Measurements from ENCODE around the gene SSBP4. TPM values are rescaled to one million over a fixed set of nuclear protein-coding genes. Genes with fewer than 3 reads are reported as not detected.

SSBP4 gene
- total RNA-seq, 2 donors from 2014 or later: 54.4 to 56.9 TPM

- no peak for DNase-seq (ENCODE audit: low spot score)
- intact Hi-C loops (cut with DNase I): loop anchor here (1.0 to 10.0 kb wide), 3 partner anchors 37 to 94 kb away; no protein-coding TSS in a partner anchor
These were observed 51.6 kb downstream of the SSBP4 start for GRCh38 chr19:18470787-18471186.

GRCh38 chr19:18473003-18473705, 54.0 kb downstream of the SSBP4 start:
- intact Hi-C loops (cut with DNase I): loop anchor here (5.0 to 10.0 kb wide), 2 partner anchors 34 to 92 kb away; no protein-coding TSS in a partner anchor
- DNase-seq (ENCODE audit: low spot score): no peak

- no peak for DNase-seq (ENCODE audit: low spot score)
- intact Hi-C loops (cut with DNase I): loop anchor here (5.0 to 10.0 kb wide), 2 partner anchors 34 to 91 kb away; no protein-coding TSS in a partner anchor
These were observed 54.5 kb downstream of the SSBP4 start for GRCh38 chr19:18473706-18474087.

GRCh38 chr19:18474366-18474887, 55.2 kb downstream of the SSBP4 start:
- DNase-seq (ENCODE audit: low spot score): no peak
- intact Hi-C loops (cut with DNase I): loop anchor here (5.0 to 10.0 kb wide), 2 partner anchors 33 to 90 kb away; no protein-coding TSS in a partner anchor

GRCh38 chr19:18475004-18475453, 55.8 kb downstream of the SSBP4 start:
- intact Hi-C loops (cut with DNase I): loop anchor here in 1 of 2 donors (10.0 kb wide), 1 partner anchor 90 kb away; no protein-coding TSS in a partner anchor
- no peak for DNase-seq (ENCODE audit: low spot score)

GRCh38 chr19:18475762-18476331, 56.6 kb downstream of the SSBP4 start:
- intact Hi-C loops (cut with DNase I): loop anchor here in 1 of 2 donors (10.0 kb wide), 1 partner anchor 89 kb away; no protein-coding TSS in a partner anchor
- no peak for DNase-seq (ENCODE audit: low spot score)

GRCh38 chr19:18476507-18477041, 57.4 kb downstream of the SSBP4 start:
- no peak for DNase-seq (ENCODE audit: low spot score)
- intact Hi-C loops (cut with DNase I): loop anchor here in 1 of 2 donors (10.0 kb wide), 1 partner anchor 88 kb away; no protein-coding TSS in a partner anchor

- intact Hi-C loops (cut with DNase I): loop anchor here in 1 of 2 donors (10.0 kb wide), 1 partner anchor 88 kb away; no protein-coding TSS in a partner anchor
- no peak for DNase-seq (ENCODE audit: low spot score)
These were observed 58.0 kb downstream of the SSBP4 start for GRCh38 chr19:18477042-18477779.

- DNase-seq (ENCODE audit: low spot score): no peak
- intact Hi-C loops (cut with DNase I): loop anchor here in 1 of 2 donors (10.0 kb wide), 1 partner anchor 87 kb away; no protein-coding TSS in a partner anchor
These were observed 58.8 kb downstream of the SSBP4 start for GRCh38 chr19:18477974-18478373.

- intact Hi-C loops (cut with DNase I): loop anchor here in 1 of 2 donors (10.0 kb wide), 1 partner anchor 86 kb away; no protein-coding TSS in a partner anchor
- peak; percentile 95 for DNase-seq (ENCODE audit: low spot score)
These were observed 59.5 kb downstream of the SSBP4 start for GRCh38 chr19:18478545-18479311.

GRCh38 chr19:18480006-18480691, 61.0 kb downstream of the SSBP4 start:
- intact Hi-C loops (cut with DNase I): no loop called here
- peak; percentile 97 for DNase-seq (ENCODE audit: low spot score)

- DNase-seq (ENCODE audit: low spot score): no peak
- intact Hi-C loops (cut with DNase I): no loop called here
These were observed 62.5 kb downstream of the SSBP4 start for GRCh38 chr19:18481505-18482222.

GRCh38 chr19:18483119-18483890, 64.1 kb downstream of the SSBP4 start:
- intact Hi-C loops (cut with DNase I): no loop called here
- no peak for DNase-seq (ENCODE audit: low spot score)

Data from posterior vena cava (tissue), 2 donors.